Measurements from ENCODE around the gene CD7.

- TF ChIP-seq ZNF391 (tag by site-specific recombination; IDR thresholded peaks at IDR 0.05; ENCODE audit: borderline replicate concordance, low read depth) (no peak), ATF2 (tag by site-specific recombination; IDR thresholded peaks at IDR 0.05; ENCODE audit: low read depth) (no peak), KLF17 (tag by site-specific recombination; IDR thresholded peaks at IDR 0.05) (no peak), CTCF (tag by site-specific recombination; IDR thresholded peaks at IDR 0.05) (no peak), ZNF221 (tag by site-specific recombination; IDR thresholded peaks at IDR 0.05; ENCODE audit: borderline replicate concordance) (no peak)
Measured at GRCh38 chr17:82357394-82357793, 40.0 kb upstream of the CD7 start.

Data from HEK293 (cell line).